Fibroblast of lung (primary cell): Measurements from ENCODE around the gene CIAO3.

ENCODE experiments used
- CTCF ChIP-seq, 2 donors: IDR thresholded peaks in 1 of 2; conservative IDR thresholded peaks in 1 of 2; 1 replicate in 1 of 2; 2 replicates in 1 of 2; pipeline ENCODE4 v1.5.1; 2011 to 2012; ENCODE audit warnings: low read length in 2 of 2, control low read depth in 1 of 2, inconsistent platforms in 1 of 2, low read depth in 1 of 2, mild to moderate bottlenecking in 1 of 2
- EZH2 ChIP-seq: IDR thresholded peaks from 2 replicates; pipeline ENCODE4 v1.5.1; 2012; ENCODE audit warnings: low read length, control low read depth, mild to moderate bottlenecking; ENCODE audit errors: missing control alignments

- no peak for TF ChIP-seq CTCF (conservative IDR thresholded peaks at IDR 0.05 in 1 of 2, IDR thresholded peaks at IDR 0.05 in 1 of 2; ENCODE audit: low read depth in 1 of 2, low read length in 2 of 2)
- no peak for TF ChIP-seq EZH2
These were observed 58.1 kb downstream of the CIAO3 start for GRCh38 chr16:682493-683395.
